Testis (tissue), 2 donors: ENCODE measurements around the gene MYL12B.

Experiments used
- CTCF ChIP-seq, 3 experiments: fragments of 450-650 bp in 2 of 3; fragments of 200-600 bp in 1 of 3; sonication (generic) in 1 of 3; IDR thresholded peaks; one replicate each; pipeline ENCODE4 v1.5.1; 2016 to 2019; ENCODE audit warnings: antibody characterized with exemption in 3 of 3, mild to moderate bottlenecking in 2 of 3, moderate library complexity in 1 of 3
- POLR2A ChIP-seq: fragments of 450-650 bp; IDR thresholded peaks from one replicate; pipeline ENCODE4 v1.6.1; 2017; ENCODE audit warnings: antibody characterized with exemption, mild to moderate bottlenecking, moderate library complexity

GRCh38 chr18:3269914-3270299 is 8.0 kb downstream of the MYL12B start:
- TF ChIP-seq CTCF (IDR thresholded peaks at IDR 0.05) (no peak), POLR2A (no peak)
